Spleen (tissue), 11 donors: ENCODE results near the gene NDRG3. TPM values are rescaled to one million over a fixed set of nuclear protein-coding genes. Genes with fewer than 3 reads are reported as not detected.
"Not testable (repeated sequence)": the region's sequence is repeated elsewhere in the genome, so short reads cannot be mapped to it uniquely, and the experiment has no call there.

Source experiments
- DNase-seq: peaks from one replicate; pipeline ENCODE4 v3.0.0-alpha.2; 2020
- H3K27ac ChIP-seq, 8 donors: fragments of 200-600 bp; sonication (generic) in 7 of 8; 1 replicate in 4 of 8; 2 replicates in 4 of 8; pipeline versions ENCODE4 v1.5.0 to v1.8.0; 2016 to 2021; ENCODE audit warnings: inconsistent platforms in 4 of 8, mild to moderate bottlenecking in 4 of 8, moderate library complexity in 1 of 8
- H3K27me3 ChIP-seq, 7 donors: fragments of 200-600 bp; sonication (generic) in 6 of 7; replicated peaks in 1 of 7; 1 replicate in 4 of 7; 2 replicates in 3 of 7; pipeline versions ENCODE4 v1.5.0 to v1.8.0; 2016 to 2021; ENCODE audit warnings: inconsistent platforms in 3 of 7, mild to moderate bottlenecking in 1 of 7
- H3K36me3 ChIP-seq, 6 donors: fragments of 200-600 bp; sonication (generic) in 5 of 6; 1 replicate in 4 of 6; 2 replicates in 2 of 6; pipeline versions ENCODE4 v1.5.0 to v1.8.0; 2016 to 2021; ENCODE audit warnings: inconsistent platforms in 2 of 6
- H3K4me1 ChIP-seq, 6 donors: fragments of 200-600 bp; sonication (generic) in 5 of 6; 1 replicate in 3 of 6; 2 replicates in 3 of 6; pipeline versions ENCODE4 v1.5.0 to v1.8.0; 2016 to 2021; ENCODE audit warnings: inconsistent platforms in 3 of 6
- H3K4me3 ChIP-seq, 8 donors: fragments of 200-600 bp; sonication (generic) in 7 of 8; 1 replicate in 4 of 8; 2 replicates in 4 of 8; pipeline versions ENCODE4 v1.5.0 to v1.8.0; 2016 to 2021; ENCODE audit warnings: inconsistent platforms in 4 of 8, mild to moderate bottlenecking in 4 of 8, moderate library complexity in 2 of 8
- H3K9me3 ChIP-seq, 8 donors: fragments of 200-600 bp; sonication (generic) in 7 of 8; 1 replicate in 4 of 8; 2 replicates in 4 of 8; pipeline versions ENCODE4 v1.5.0 to v1.8.0; 2016 to 2021; ENCODE audit warnings: inconsistent platforms in 4 of 8
- CTCF ChIP-seq, 11 experiments: fragments of 200-600 bp in 7 of 11; fragments of 450-650 bp in 4 of 11; sonication (generic) in 4 of 11; IDR thresholded peaks in 8 of 11; conservative IDR thresholded peaks in 3 of 11; 1 replicate in 7 of 11; 2 replicates in 4 of 11; pipeline versions ENCODE4 v1.4.0 to v1.8.0; 2016 to 2021; ENCODE audit warnings: antibody characterized with exemption in 11 of 11, inconsistent platforms in 4 of 11, mild to moderate bottlenecking in 1 of 11
- POLR2A ChIP-seq, 3 donors: fragments of 450-650 bp; IDR thresholded peaks; one replicate each; pipeline ENCODE4 v1.5.1; 2017; ENCODE audit warnings: antibody characterized with exemption in 3 of 3, mild to moderate bottlenecking in 1 of 3
- POLR2AphosphoS5 ChIP-seq, 3 donors: sonication (generic); formaldehyde crosslinking; IDR thresholded peaks; one replicate each; pipeline ENCODE4 v1.5.1; 2017; ENCODE audit warnings: antibody characterized with exemption in 3 of 3
- WGBS, 5 donors: extraction: QIAGEN DNeasy Blood & Tissue Kit in 3 of 5; methylation state at CpG; one replicate each; pipeline versions ENCODE4 v1.1.5 to v1.1.7; 2013 to 2018; 5-methylcytosine and 5-hydroxymethylcytosine counted together
- intact Hi-C: fragments of 100-400 bp; cut with DNase I; formaldehyde crosslinking; loops from one replicate; pipeline ENCODE4 v1.15.0; 2023; ENCODE audit warnings: low total_unique reads
- polyA plus RNA-seq, 3 donors: library from polyadenylated mRNA; stranded (reverse); fragments of 200-250 nt; gene quantifications; one replicate each; pipeline ENCODE4 v1.2.1, GENCODE V29; 2013
- total RNA-seq, 7 donors: library from RNA; depleted of rRNA in 3 of 7; stranded (reverse); fragments of >200 nt in 3 of 7; fragmentation: NEBNext Ultra II Directional in 4 of 7; extraction: Animal tissue kit (Norgen Biotek cat#: 25700) in 4 of 7; gene quantifications; one replicate each; pipeline versions ENCODE4 v1.1.0 to v1.2.1, GENCODE V29; 2016 to 2021
- donor health status: healthy with polysubstance abuse.
- donor health status: DM: no; HTN: no; CAD: no; lungs with moderate emphysema.
- donor health status: DM: no; HTN: no; CAD: no.
- donor health status: Bipolar disorder and iron deficiency.
- donor health status: healthy.
- donor health status: DM: no; HTN: no; CAD: no.
- donor health status: DM: yes; HTN: yes; CAD: no.

NDRG3 gene
- total and polyA plus RNA-seq, 10 donors = 15.5 to 32.0 (median 27.1) TPM

- no peak for DNase-seq
- H3K27ac ChIP-seq = no peak overlapping the region
- no peaks in the 10 kb centered on the region for H3K9me3 ChIP-seq
- TF ChIP-seq POLR2AphosphoS5 (IDR thresholded peaks at IDR 0.05) = no peak
- no peak for TF ChIP-seq POLR2A (IDR thresholded peaks at IDR 0.05)
- no peak for TF ChIP-seq CTCF (IDR thresholded peaks at IDR 0.05 in 8 of 11, conservative IDR thresholded peaks at IDR 0.05 in 3 of 11)
- 91 to 97% (median 96%) methylated on average over 7 to 8 of the region's 8 CpGs for WGBS, 5 donors
- no peak overlapping the region for H3K4me3 ChIP-seq
- intact Hi-C loops = no loop called here
- H3K4me1 ChIP-seq = no peaks in the 10 kb centered on the region
- H3K36me3 ChIP-seq = peaks cover 0 to 90% (median 21%) of the 10 kb centered on the region in 6 donors
- H3K27me3 ChIP-seq = no peaks in the 10 kb centered on the region
These were observed 68.5 kb downstream of the NDRG3 start for GRCh38 chr20:36677422-36677771.

GRCh38 chr20:36676701-36677421, 69.0 kb downstream of the NDRG3 start:
- DNase-seq = no peak
- Histone ChIP-seq H3K4me3 (no peak overlapping the region), H3K27ac (no peak overlapping the region), H3K9me3 (no peaks in the 10 kb centered on the region), H3K4me1 (no peaks in the 10 kb centered on the region), H3K36me3 (peaks cover 0 to 89% (median 18%) of the 10 kb centered on the region in 6 donors), H3K27me3 (no peaks in the 10 kb centered on the region)
- TF ChIP-seq CTCF (IDR thresholded peaks at IDR 0.05 in 8 of 11, conservative IDR thresholded peaks at IDR 0.05 in 3 of 11) (no peak), POLR2AphosphoS5 (IDR thresholded peaks at IDR 0.05) (no peak), POLR2A (IDR thresholded peaks at IDR 0.05) (no peak)
- whole genome bisulfite sequencing, 5 donors = 95 to 100% (median 97%) methylated on average over 8 to 27 of the region's 27 CpGs
- intact Hi-C loops = no loop called here

DNA sequence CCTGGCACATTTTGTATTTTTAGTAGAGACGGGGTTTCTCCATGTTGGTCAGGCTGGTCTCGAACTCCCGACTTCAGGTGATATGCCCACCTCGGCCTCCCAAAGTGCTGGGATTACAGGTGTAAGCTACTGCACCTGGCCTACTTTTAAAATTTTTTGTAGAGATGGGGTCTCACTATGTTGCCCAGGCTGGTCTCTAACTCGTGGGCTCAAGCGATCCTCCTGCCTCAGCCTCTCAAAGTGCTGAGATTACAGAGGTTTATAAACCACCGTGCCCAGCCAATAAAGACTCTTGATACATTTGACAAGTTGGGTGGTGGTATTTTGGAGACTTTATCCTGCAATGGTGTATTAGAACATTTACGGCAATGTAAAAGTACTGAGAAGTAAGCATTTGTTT, 70.3 kb downstream of the NDRG3 start:
- H3K27me3 ChIP-seq, intact Hi-C loops, H3K27ac ChIP-seq, H3K9me3 ChIP-seq, H3K4me1 ChIP-seq, DNase-seq, H3K4me3 ChIP-seq: not testable (repeated sequence)
- H3K36me3 ChIP-seq = peaks cover 0 to 84% (median 19%) of the 10 kb centered on the region in 6 donors
- 94 to 99% (median 97%) methylated on average over 8 of the region's 8 CpGs for WGBS, 5 donors

GRCh38 chr20:36672991-36673390, 72.9 kb downstream of the NDRG3 start:
- DNase-seq = no peak
- intact Hi-C loops = no loop called here
- Histone ChIP-seq H3K27me3 (no peaks in the 10 kb centered on the region), H3K27ac (no peak overlapping the region), H3K4me1 (no peaks in the 10 kb centered on the region), H3K36me3 (peaks cover 0 to 78% (median 16%) of the 10 kb centered on the region in 6 donors), H3K4me3 (no peak overlapping the region), H3K9me3 (no peaks in the 10 kb centered on the region)
- TF ChIP-seq CTCF (IDR thresholded peaks at IDR 0.05 in 8 of 11, conservative IDR thresholded peaks at IDR 0.05 in 3 of 11) (no peak), POLR2A (IDR thresholded peaks at IDR 0.05) (no peak), POLR2AphosphoS5 (IDR thresholded peaks at IDR 0.05) (no peak)
- WGBS, 5 donors = 92 to 97% (median 94%) methylated on average over 4 of the region's 4 CpGs
